ENCODE data around the gene MYADML2. TPM values are rescaled to one million over a fixed set of nuclear protein-coding genes. Genes with fewer than 3 reads are reported as not detected.

The MYADML2 gene
- total and polyA plus RNA-seq, 2 experiments from 2014 or later, result 0.70 to 1.7 TPM

DNA sequence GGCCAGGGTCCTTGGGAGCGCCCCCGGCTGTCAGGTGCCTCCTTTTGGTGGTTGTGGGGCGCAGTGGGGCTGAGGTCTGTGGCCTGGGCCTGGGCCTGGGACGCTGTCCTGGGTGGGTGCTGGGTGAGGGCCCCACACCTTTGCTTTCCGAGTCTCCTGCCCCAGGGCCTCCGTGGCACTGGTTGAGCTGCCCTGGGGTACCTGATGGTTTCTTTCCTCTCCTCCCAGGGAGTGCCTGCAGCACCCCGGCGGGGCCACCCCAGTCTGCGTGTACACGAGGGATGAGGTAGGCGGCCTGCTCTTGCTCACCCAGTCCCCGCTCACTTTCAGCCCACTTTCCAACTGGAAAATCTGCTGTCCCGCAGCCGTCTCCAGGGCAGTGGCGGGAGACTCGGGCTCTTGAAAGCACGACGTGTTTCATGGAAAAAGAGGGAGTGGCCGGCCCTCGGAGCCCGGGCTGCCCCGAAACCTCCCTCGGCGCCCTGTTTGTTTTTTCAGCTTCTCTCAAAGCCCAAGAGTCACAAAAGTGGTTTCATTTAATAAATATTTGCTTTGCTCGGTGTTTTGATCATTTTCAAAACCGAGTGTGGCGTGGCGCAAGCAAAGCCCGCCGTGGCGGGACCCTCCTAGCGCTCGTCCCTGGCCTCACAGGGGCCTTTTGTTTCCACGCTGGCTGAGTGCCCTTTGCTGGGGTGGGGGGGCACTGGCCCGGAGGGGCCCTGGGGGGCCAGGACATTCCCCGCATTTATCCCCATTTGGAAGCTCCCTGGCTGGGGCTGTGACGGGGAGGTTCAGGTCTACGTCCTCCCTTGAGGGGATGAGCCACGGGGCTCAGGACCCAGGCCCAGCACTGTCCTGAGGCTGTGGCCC lies 47.8 kb upstream of the MYADML2 start (continued):
- TF ChIP-seq, protein P1, sequence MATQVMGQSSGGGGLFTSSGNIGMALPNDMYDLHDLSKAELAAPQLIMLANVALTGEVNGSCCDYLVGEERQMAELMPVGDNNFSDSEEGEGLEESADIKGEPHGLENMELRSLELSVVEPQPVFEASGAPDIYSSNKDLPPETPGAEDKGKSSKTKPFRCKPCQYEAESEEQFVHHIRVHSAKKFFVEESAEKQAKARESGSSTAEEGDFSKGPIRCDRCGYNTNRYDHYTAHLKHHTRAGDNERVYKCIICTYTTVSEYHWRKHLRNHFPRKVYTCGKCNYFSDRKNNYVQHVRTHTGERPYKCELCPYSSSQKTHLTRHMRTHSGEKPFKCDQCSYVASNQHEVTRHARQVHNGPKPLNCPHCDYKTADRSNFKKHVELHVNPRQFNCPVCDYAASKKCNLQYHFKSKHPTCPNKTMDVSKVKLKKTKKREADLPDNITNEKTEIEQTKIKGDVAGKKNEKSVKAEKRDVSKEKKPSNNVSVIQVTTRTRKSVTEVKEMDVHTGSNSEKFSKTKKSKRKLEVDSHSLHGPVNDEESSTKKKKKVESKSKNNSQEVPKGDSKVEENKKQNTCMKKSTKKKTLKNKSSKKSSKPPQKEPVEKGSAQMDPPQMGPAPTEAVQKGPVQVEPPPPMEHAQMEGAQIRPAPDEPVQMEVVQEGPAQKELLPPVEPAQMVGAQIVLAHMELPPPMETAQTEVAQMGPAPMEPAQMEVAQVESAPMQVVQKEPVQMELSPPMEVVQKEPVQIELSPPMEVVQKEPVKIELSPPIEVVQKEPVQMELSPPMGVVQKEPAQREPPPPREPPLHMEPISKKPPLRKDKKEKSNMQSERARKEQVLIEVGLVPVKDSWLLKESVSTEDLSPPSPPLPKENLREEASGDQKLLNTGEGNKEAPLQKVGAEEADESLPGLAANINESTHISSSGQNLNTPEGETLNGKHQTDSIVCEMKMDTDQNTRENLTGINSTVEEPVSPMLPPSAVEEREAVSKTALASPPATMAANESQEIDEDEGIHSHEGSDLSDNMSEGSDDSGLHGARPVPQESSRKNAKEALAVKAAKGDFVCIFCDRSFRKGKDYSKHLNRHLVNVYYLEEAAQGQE (IDR thresholded peaks at IDR 0.05; ENCODE audit: unreplicated experiment), result no peak
- TF ChIP-seq CTCF (conservative IDR thresholded peaks at IDR 0.05; ENCODE audit: low read depth in 2 of 2) (no peak), CREB1 (CRISPR knock-in tag; IDR thresholded peaks at IDR 0.05; ENCODE audit: low read depth) (no peak)
- TF ChIP-seq, protein P2, sequence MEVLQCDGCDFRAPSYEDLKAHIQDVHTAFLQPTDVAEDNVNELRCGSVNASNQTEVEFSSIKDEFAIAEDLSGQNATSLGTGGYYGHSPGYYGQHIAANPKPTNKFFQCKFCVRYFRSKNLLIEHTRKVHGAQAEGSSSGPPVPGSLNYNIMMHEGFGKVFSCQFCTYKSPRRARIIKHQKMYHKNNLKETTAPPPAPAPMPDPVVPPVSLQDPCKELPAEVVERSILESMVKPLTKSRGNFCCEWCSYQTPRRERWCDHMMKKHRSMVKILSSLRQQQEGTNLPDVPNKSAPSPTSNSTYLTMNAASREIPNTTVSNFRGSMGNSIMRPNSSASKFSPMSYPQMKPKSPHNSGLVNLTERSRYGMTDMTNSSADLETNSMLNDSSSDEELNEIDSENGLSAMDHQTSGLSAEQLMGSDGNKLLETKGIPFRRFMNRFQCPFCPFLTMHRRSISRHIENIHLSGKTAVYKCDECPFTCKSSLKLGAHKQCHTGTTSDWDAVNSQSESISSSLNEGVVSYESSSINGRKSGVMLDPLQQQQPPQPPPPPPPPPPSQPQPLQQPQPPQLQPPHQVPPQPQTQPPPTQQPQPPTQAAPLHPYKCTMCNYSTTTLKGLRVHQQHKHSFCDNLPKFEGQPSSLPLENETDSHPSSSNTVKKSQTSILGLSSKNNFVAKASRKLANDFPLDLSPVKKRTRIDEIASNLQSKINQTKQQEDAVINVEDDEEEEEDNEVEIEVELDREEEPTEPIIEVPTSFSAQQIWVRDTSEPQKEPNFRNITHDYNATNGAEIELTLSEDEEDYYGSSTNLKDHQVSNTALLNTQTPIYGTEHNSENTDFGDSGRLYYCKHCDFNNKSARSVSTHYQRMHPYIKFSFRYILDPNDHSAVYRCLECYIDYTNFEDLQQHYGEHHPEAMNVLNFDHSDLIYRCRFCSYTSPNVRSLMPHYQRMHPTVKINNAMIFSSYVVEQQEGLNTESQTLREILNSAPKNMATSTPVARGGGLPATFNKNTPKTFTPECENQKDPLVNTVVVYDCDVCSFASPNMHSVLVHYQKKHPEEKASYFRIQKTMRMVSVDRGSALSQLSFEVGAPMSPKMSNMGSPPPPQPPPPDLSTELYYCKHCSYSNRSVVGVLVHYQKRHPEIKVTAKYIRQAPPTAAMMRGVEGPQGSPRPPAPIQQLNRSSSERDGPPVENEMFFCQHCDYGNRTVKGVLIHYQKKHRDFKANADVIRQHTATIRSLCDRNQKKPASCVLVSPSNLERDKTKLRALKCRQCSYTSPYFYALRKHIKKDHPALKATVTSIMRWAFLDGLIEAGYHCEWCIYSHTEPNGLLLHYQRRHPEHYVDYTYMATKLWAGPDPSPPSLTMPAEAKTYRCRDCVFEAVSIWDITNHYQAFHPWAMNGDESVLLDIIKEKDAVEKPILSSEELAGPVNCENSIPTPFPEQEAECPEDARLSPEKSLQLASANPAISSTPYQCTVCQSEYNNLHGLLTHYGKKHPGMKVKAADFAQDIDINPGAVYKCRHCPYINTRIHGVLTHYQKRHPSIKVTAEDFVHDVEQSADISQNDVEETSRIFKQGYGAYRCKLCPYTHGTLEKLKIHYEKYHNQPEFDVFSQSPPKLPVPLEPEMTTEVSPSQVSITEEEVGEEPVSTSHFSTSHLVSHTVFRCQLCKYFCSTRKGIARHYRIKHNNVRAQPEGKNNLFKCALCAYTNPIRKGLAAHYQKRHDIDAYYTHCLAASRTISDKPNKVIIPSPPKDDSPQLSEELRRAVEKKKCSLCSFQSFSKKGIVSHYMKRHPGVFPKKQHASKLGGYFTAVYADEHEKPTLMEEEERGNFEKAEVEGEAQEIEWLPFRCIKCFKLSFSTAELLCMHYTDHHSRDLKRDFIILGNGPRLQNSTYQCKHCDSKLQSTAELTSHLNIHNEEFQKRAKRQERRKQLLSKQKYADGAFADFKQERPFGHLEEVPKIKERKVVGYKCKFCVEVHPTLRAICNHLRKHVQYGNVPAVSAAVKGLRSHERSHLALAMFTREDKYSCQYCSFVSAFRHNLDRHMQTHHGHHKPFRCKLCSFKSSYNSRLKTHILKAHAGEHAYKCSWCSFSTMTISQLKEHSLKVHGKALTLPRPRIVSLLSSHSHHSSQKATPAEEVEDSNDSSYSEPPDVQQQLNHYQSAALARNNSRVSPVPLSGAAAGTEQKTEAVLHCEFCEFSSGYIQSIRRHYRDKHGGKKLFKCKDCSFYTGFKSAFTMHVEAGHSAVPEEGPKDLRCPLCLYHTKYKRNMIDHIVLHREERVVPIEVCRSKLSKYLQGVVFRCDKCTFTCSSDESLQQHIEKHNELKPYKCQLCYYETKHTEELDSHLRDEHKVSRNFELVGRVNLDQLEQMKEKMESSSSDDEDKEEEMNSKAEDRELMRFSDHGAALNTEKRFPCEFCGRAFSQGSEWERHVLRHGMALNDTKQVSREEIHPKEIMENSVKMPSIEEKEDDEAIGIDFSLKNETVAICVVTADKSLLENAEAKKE (CRISPR knock-in tag; IDR thresholded peaks at IDR 0.05), result no peak

Data from GM23338 (cell line).